Measurements from ENCODE around the gene MESP1.

GRCh38 chr15:89777073-89777751 is 26.2 kb upstream of the MESP1 start:
- TF ChIP-seq FOSL1 (IDR thresholded peaks at IDR 0.05; ENCODE audit: insufficient read depth, low read depth, low read length), result no peak
- no peak for TF ChIP-seq EP300 (IDR thresholded peaks at IDR 0.05; ENCODE audit: borderline replicate concordance in 1 of 2, low read depth in 2 of 2, low read length in 2 of 2)
- TF ChIP-seq YY1 (IDR thresholded peaks at IDR 0.05; ENCODE audit: low read depth, low read length), result no peak
- no peak for TF ChIP-seq CTCF (IDR thresholded peaks at IDR 0.05; ENCODE audit: control extremely low read depth in 1 of 3, insufficient read depth in 1 of 3, low read depth in 1 of 3, low read length in 3 of 3)
